ENCODE measurements around the gene MICAL1.

The MICAL1 gene

DNA sequence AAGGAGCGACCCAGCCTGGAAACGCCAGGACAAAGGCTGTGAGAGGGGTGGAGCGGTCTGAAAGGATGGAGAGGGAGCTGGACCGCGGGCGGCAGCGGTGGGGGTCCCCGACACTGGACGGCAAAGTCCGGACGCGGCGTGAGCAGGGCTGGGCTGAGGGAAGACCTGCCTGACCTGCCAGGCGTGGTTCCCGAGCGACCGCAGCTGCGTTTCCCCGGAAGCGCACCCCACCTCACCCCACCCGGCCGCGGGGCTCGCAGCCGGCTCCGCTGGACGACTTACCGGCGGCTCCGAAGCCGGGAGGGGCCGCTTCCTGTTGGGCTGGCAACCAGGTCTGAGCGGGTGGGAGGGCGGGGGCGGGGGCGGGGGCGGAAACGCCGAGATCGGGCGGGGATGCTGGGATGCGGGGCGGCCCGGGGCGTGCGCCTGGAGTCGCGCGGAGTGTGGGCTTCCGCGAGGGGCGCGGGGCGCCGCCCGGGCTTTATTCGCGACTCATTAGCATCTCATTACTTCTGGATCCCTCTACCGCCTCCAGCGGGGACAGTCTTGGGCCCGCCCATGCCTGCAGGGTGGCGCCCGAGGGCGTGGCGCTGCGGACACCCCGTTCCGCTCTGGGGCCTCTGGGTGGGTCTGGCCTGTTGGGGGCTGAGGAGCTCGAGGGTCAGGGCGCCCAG, at the start of gene MICAL1:
Gene MICAL1 (minus strand): TSS at position 336 of the 674 bp plus-strand sequence. CDS start 1,576 bp downstream, outside the sequence.
- CTCF ChIA-PET, result interaction anchor here (0.8 to 6.1 kb wide), 6 partner anchors 8 to 73 kb away, joined by 3 to 35 read pairs (median 4); partner anchors contain the start of genes CD164, PPIL6 and SMPD2
- Mint-ChIP-seq H3K4me1 (peaks cover 78% of the 10 kb centered on the region), H3K9me3 (no peaks in the 10 kb centered on the region), H3K36me3 (peaks cover 36% of the 10 kb centered on the region), H3K27me3 (no peaks in the 10 kb centered on the region), H3K4me3 (peak within 1 kb of the TSS; percentile 99), H3K27ac (peak within 1 kb of the TSS; percentile 97)
- peak; percentile 87 for DNase-seq

DNA sequence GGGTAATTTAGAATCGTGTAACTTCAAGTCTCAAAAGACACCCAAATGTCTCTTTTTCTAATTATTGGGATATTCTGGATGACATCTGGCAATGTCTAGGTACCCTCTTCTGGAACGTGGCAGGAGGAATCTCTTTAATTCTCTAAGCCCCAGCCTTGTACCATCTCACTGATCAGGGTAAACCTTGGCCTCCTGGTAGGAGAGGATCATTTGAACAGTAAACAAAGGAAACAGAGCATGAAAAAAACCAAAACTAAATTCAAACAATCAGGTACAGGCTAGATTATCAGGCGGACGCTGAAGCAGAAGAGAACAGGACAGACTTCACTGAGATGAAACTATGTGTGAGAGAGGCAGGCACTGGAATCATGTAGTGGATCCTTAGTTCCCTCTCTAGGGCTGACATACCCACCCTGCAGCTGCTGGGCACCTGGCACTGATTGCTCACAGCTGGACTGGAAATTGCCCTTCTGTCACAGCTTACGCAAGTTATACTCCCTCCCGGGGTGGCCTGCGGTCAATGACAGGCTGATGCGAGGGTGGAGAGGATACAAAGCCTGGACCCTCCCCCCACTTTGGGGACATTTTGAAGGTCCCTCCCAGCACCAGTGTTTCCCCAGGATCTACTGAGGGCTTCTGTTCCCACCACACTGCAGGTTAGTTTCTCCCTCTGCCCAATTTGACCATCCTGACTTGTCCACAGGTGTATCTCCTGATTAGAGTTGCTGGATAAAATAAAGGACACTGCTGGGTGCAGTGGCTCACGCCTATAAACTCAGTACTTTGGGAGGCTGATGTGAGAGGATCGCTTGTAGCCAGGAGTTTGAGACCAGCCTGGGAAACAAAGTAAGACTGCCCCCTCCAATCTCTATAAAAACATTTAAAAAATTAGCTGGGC, 48.0 kb upstream of the MICAL1 start:
- no peaks in the 10 kb centered on the region for H3K36me3 Mint-ChIP-seq
- peaks cover 14% of the 10 kb centered on the region for H3K27me3 Mint-ChIP-seq
- CTCF ChIA-PET, result no interaction called here
- no peak overlapping the region for H3K27ac Mint-ChIP-seq
- DNase-seq, result no peak
- no peaks in the 10 kb centered on the region for H3K4me1 Mint-ChIP-seq
- no peak overlapping the region for H3K4me3 Mint-ChIP-seq
- H3K9me3 Mint-ChIP-seq, result no peaks in the 10 kb centered on the region

DNA sequence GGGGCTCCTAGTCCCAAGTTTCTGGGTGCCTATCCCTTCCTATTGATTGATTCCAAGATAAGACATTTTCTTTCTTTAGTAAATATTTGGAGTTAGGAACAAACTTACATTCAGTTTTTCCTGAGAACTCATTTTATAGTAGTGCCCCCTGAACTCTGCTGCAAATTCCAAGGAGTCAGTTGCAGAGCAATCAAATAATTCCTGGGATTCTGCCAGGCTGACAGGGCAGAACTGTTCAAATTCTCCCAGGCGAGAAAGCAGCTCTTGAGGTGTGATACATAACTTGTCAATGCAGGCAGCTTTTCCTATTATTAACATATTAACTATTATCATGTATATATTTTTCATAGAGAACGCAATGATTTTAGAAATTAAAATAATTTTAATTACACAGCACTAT, 43.4 kb upstream of the MICAL1 start:
- H3K36me3 Mint-ChIP-seq, result no peaks in the 10 kb centered on the region
- H3K9me3 Mint-ChIP-seq, result no peaks in the 10 kb centered on the region
- H3K27me3 Mint-ChIP-seq, result peaks cover 19% of the 10 kb centered on the region
- H3K4me3 Mint-ChIP-seq, result no peak overlapping the region
- no peak overlapping the region for H3K27ac Mint-ChIP-seq
- CTCF ChIA-PET, result no interaction called here
- no peak for DNase-seq
- peaks cover 18% of the 10 kb centered on the region for H3K4me1 Mint-ChIP-seq

DNA sequence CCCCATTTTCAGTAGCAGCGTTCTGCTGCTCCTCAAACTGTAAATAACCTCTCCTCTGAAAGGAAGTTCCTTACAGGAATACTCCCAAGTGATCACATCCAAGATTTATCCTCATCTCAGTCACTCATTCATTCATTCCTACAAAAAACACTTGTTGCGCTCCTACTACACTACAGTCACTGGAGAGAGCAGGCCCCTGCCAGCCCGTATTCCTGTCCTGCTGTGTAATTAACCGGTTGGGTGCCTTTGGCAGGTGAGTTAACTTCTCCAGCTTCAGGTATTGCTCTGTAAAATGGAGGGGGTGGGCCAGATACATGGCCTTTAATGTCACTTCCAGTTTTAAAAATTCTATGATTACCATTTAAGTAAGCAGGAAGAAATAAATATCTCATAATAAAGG, 42.5 kb upstream of the MICAL1 start:
- no peak for DNase-seq
- Mint-ChIP-seq H3K4me1 (peaks cover 18% of the 10 kb centered on the region), H3K27ac (no peak overlapping the region), H3K36me3 (no peaks in the 10 kb centered on the region), H3K4me3 (no peak overlapping the region), H3K9me3 (no peaks in the 10 kb centered on the region), H3K27me3 (peaks cover 12% of the 10 kb centered on the region)
- CTCF ChIA-PET, result no interaction called here

DNA sequence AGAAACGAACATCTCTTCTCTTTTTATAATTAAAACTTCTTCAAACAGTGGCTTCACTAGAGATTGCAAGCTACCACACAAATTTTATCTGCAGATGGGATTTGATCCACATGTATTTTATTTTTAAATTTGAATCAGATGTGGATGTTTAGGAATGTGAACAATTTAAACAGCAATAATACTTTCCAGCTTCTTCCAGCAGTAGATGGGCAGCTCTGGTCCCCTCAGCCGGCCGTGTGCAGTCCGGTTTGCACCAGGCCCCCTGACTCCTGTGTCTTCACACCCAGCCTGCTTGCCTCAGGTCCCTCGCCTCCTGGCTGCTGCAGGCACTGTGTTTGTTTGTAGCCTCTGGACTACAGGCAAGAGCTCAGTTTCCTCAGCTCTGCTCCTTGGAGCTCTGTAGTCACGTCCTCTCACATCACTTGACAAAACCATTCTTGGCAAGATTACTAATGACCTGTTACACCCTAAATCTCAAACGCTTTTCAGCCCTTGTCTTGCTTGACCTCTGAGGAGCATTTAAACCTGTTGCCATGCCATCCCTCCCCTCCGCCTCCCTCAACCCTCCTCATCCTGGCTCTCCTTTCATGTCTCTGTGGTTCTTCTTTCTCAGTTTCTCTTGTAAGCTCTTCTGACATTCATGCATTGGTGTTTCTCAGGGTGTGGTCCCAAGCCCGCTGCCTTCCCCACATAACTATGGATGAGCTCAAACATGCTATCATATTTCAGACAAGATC, 40.6 kb upstream of the MICAL1 start:
- Mint-ChIP-seq H3K36me3 (no peaks in the 10 kb centered on the region), H3K4me1 (peaks cover 28% of the 10 kb centered on the region), H3K4me3 (no peak overlapping the region), H3K9me3 (no peaks in the 10 kb centered on the region), H3K27me3 (peaks cover 12% of the 10 kb centered on the region), H3K27ac (peak overlapping the region; percentile 3)
- CTCF ChIA-PET, result interaction anchor here (1.5 kb wide), 1 partner anchor 544 kb away, joined by 5 read pairs; no protein-coding TSS in a partner anchor
- DNase-seq, result peak; percentile 33

- no peaks in the 10 kb centered on the region for H3K36me3 Mint-ChIP-seq
- H3K4me1 Mint-ChIP-seq, result peaks cover 40% of the 10 kb centered on the region
- DNase-seq, result no peak
- no peaks in the 10 kb centered on the region for H3K9me3 Mint-ChIP-seq
- H3K27ac Mint-ChIP-seq, result no peak overlapping the region
- CTCF ChIA-PET, result no interaction called here
- H3K27me3 Mint-ChIP-seq, result peaks cover 12% of the 10 kb centered on the region
- no peak overlapping the region for H3K4me3 Mint-ChIP-seq
Measured at GRCh38 chr6:109493865-109494264, 38.3 kb upstream of the MICAL1 start.

- Mint-ChIP-seq H3K9me3 (no peaks in the 10 kb centered on the region), H3K36me3 (no peaks in the 10 kb centered on the region), H3K4me3 (no peak overlapping the region), H3K27me3 (peaks cover 7% of the 10 kb centered on the region), H3K4me1 (peaks cover 30% of the 10 kb centered on the region), H3K27ac (peak overlapping the region; percentile 82)
- CTCF ChIA-PET, result interaction anchor here (1.0 to 1.8 kb wide), 10 partner anchors 9 to 109 kb away, joined by 3 to 9 read pairs (median 4); partner anchors contain the start of genes CD164 and MICAL1
- peak; percentile 36 for DNase-seq
Measured at GRCh38 chr6:109491207-109491938, 35.8 kb upstream of the MICAL1 start.

- Mint-ChIP-seq H3K27ac (peak overlapping the region; percentile 82), H3K4me3 (no peak overlapping the region), H3K36me3 (no peaks in the 10 kb centered on the region), H3K9me3 (no peaks in the 10 kb centered on the region), H3K4me1 (peaks cover 24% of the 10 kb centered on the region), H3K27me3 (peaks cover 3% of the 10 kb centered on the region)
- DNase-seq, result no peak
- CTCF ChIA-PET, result interaction anchor here (1.0 to 1.8 kb wide), 9 partner anchors 9 to 108 kb away, joined by 3 to 9 read pairs (median 5); partner anchors contain the start of genes CD164 and MICAL1
Measured at GRCh38 chr6:109490713-109491112, 35.1 kb upstream of the MICAL1 start.

- DNase-seq, result no peak
- Mint-ChIP-seq H3K4me1 (peaks cover 31% of the 10 kb centered on the region), H3K27me3 (peaks cover 7% of the 10 kb centered on the region), H3K36me3 (no peaks in the 10 kb centered on the region), H3K4me3 (no peak overlapping the region), H3K9me3 (no peaks in the 10 kb centered on the region), H3K27ac (no peak overlapping the region)
- CTCF ChIA-PET, result no interaction called here
Measured at GRCh38 chr6:109488001-109488400, 32.4 kb upstream of the MICAL1 start.

GRCh38 chr6:109486068-109486467, 30.5 kb upstream of the MICAL1 start:
- Mint-ChIP-seq H3K4me3 (no peak overlapping the region), H3K9me3 (peaks cover 2% of the 10 kb centered on the region), H3K36me3 (peaks cover 11% of the 10 kb centered on the region), H3K27ac (no peak overlapping the region), H3K27me3 (peaks cover 7% of the 10 kb centered on the region), H3K4me1 (peaks cover 33% of the 10 kb centered on the region)
- no peak for DNase-seq
- CTCF ChIA-PET, result no interaction called here

- Mint-ChIP-seq H3K4me1 (peaks cover 34% of the 10 kb centered on the region), H3K27me3 (peaks cover 7% of the 10 kb centered on the region), H3K36me3 (peaks cover 18% of the 10 kb centered on the region), H3K4me3 (no peak overlapping the region), H3K9me3 (peaks cover 2% of the 10 kb centered on the region), H3K27ac (no peak overlapping the region)
- CTCF ChIA-PET, result no interaction called here
- DNase-seq, result no peak
Measured at GRCh38 chr6:109485266-109485935, 29.8 kb upstream of the MICAL1 start.

DNA sequence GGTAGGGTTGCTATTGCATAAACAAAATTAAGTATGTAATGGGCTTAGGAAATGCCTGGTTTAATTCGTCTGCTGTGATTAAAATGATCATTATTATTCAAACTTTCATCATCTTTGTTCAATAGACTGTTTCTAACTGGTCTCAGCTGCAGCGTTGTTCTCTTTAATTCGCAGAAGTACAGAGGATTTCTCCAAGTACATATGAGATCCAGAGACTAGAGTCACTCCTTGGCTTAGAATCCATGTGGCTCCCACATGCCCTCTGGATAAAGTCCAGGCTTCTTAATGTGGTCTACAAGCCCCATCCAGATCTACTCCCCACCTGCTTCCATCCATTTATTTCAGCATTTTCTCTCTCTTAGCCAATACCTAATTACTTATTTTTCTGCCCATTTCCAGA, 28.6 kb upstream of the MICAL1 start:
- Mint-ChIP-seq H3K4me3 (peak overlapping the region; percentile 55), H3K36me3 (peaks cover 27% of the 10 kb centered on the region), H3K4me1 (peaks cover 41% of the 10 kb centered on the region), H3K27me3 (peaks cover 7% of the 10 kb centered on the region), H3K27ac (peak overlapping the region; percentile 3), H3K9me3 (peaks cover 2% of the 10 kb centered on the region)
- DNase-seq, result no peak
- CTCF ChIA-PET, result no interaction called here

- no peak for DNase-seq
- peaks cover 32% of the 10 kb centered on the region for H3K36me3 Mint-ChIP-seq
- H3K9me3 Mint-ChIP-seq, result peaks cover 2% of the 10 kb centered on the region
- H3K4me3 Mint-ChIP-seq, result peak overlapping the region; percentile 55
- H3K4me1 Mint-ChIP-seq, result peaks cover 45% of the 10 kb centered on the region
- CTCF ChIA-PET, result no interaction called here
- peaks cover 7% of the 10 kb centered on the region for H3K27me3 Mint-ChIP-seq
- H3K27ac Mint-ChIP-seq, result peak overlapping the region; percentile 24
Measured at GRCh38 chr6:109483735-109484057, 28.1 kb upstream of the MICAL1 start.
